ENCODE data around the gene RBM23. TPM values are rescaled to one million over a fixed set of nuclear protein-coding genes. Genes with fewer than 3 reads are reported as not detected.
A peak's percentile ranks its signal among the peaks of the same experiment; 100 is the strongest.

Gene RBM23
- total RNA-seq, 4 donors from 2014 or later = 52.7 to 229 (median 102) TPM

- WGBS = 34% methylated on average over 11 of the region's 19 CpGs
- peak overlapping the region; percentile 84 to 93 (median 88) for H3K27ac ChIP-seq (replicated peaks in 1 of 4)
- DNase-seq (ENCODE audit: extremely low spot score) = no peak
- peak overlapping the region; percentile 1 to 18 (median 7) for H3K4me3 ChIP-seq
- no peaks in the 10 kb centered on the region for H3K27me3 ChIP-seq
- TF ChIP-seq CTCF (IDR thresholded peaks at IDR 0.05) (no peak), POLR2A (IDR thresholded peaks at IDR 0.05; ENCODE audit: low read depth) (no peak), POLR2AphosphoS5 (IDR thresholded peaks at IDR 0.05) (peak; percentile 13 to 44), EP300 (IDR thresholded peaks at IDR 0.05) (no peak)
- intact Hi-C loops (cut with DNase I) = no loop called here
- H3K4me1 ChIP-seq = peaks cover 67 to 91% (median 90%) of the 10 kb centered on the region in 4 donors
- no peaks in the 10 kb centered on the region for H3K9me3 ChIP-seq
- peaks cover 21 to 29% (median 27%) of the 10 kb centered on the region in 4 donors for H3K36me3 ChIP-seq
Observed at GRCh38 chr14:22849212-22849819, 69.6 kb downstream of the RBM23 start.

- H3K36me3 ChIP-seq = peaks cover 29 to 36% (median 34%) of the 10 kb centered on the region in 4 donors
- intact Hi-C loops (cut with DNase I) = no loop called here
- H3K27me3 ChIP-seq = no peaks in the 10 kb centered on the region
- H3K27ac ChIP-seq (replicated peaks in 1 of 4) = peak overlapping the region; percentile 84 to 93 (median 88)
- DNase-seq (ENCODE audit: extremely low spot score) = peak; percentile 94
- H3K9me3 ChIP-seq = no peaks in the 10 kb centered on the region
- no peak for TF ChIP-seq POLR2A (IDR thresholded peaks at IDR 0.05; ENCODE audit: low read depth)
- TF ChIP-seq CTCF (IDR thresholded peaks at IDR 0.05) = no peak
- peak; percentile 53 to 62 for TF ChIP-seq POLR2AphosphoS5 (IDR thresholded peaks at IDR 0.05)
- no peak for TF ChIP-seq EP300 (IDR thresholded peaks at IDR 0.05)
- H3K4me3 ChIP-seq = peak overlapping the region; percentile 11 to 37 (median 18)
- 9% methylated on average over 8 of the region's 12 CpGs for WGBS
- H3K4me1 ChIP-seq = peaks cover 67 to 97% (median 92%) of the 10 kb centered on the region in 4 donors
Observed at GRCh38 chr14:22848351-22849164, 70.4 kb downstream of the RBM23 start.

- no peak for TF ChIP-seq POLR2A (IDR thresholded peaks at IDR 0.05; ENCODE audit: low read depth)
- no peak for TF ChIP-seq CTCF (IDR thresholded peaks at IDR 0.05)
- TF ChIP-seq POLR2AphosphoS5 (IDR thresholded peaks at IDR 0.05) = peak in 1 of 2 donors; percentile 3
- 38% methylated on average over 9 of the region's 14 CpGs for WGBS
- Histone ChIP-seq H3K4me3 (peak overlapping the region; percentile 2 to 37 (median 6)), H3K36me3 (peaks cover 37 to 44% (median 42%) of the 10 kb centered on the region in 4 donors), H3K27me3 (no peaks in the 10 kb centered on the region), H3K4me1 (peaks cover 61 to 95% (median 90%) of the 10 kb centered on the region in 4 donors), H3K27ac (replicated peaks in 1 of 4) (peak overlapping the region; percentile 84 to 93 (median 88)), H3K9me3 (no peaks in the 10 kb centered on the region)
- intact Hi-C loops (cut with DNase I) = no loop called here
- DNase-seq (ENCODE audit: extremely low spot score) = no peak
Observed at GRCh38 chr14:22847661-22848341, 71.1 kb downstream of the RBM23 start.

GRCh38 chr14:22846811-22847307, 72.1 kb downstream of the RBM23 start:
- H3K36me3 ChIP-seq = peaks cover 46 to 53% (median 51%) of the 10 kb centered on the region in 4 donors
- peak overlapping the region; percentile 84 to 93 (median 88) for H3K27ac ChIP-seq (replicated peaks in 1 of 4)
- WGBS = 75% methylated on average over 11 of the region's 11 CpGs
- H3K27me3 ChIP-seq = no peaks in the 10 kb centered on the region
- H3K4me1 ChIP-seq = peaks cover 58 to 95% (median 90%) of the 10 kb centered on the region in 4 donors
- TF ChIP-seq POLR2A (IDR thresholded peaks at IDR 0.05; ENCODE audit: low read depth) (no peak), EP300 (IDR thresholded peaks at IDR 0.05) (no peak), CTCF (IDR thresholded peaks at IDR 0.05) (no peak), POLR2AphosphoS5 (IDR thresholded peaks at IDR 0.05) (no peak)
- H3K9me3 ChIP-seq = no peaks in the 10 kb centered on the region
- no peak for DNase-seq (ENCODE audit: extremely low spot score)
- intact Hi-C loops (cut with DNase I) = no loop called here
- no peak overlapping the region for H3K4me3 ChIP-seq
